CD8-positive, alpha-beta memory T cell (primary cell): Measurements from ENCODE around the gene FBXO9. TPM values are rescaled to one million over a fixed set of nuclear protein-coding genes. Genes with fewer than 3 reads are reported as not detected.
A peak's percentile ranks its signal among the peaks of the same experiment; 100 is the strongest.

Experiments
- CTCF ChIA-PET: fragments of 350-600 bp; sonication (Branson Sonifier 250); formaldehyde crosslinking; loops from one replicate; lab custom pipeline; 2021; ENCODE audit warnings: antibody characterized with exemption; lab: Charles Lee
- POLR2A ChIA-PET: fragments of 350-600 bp; sonication (Branson Sonifier 250); formaldehyde crosslinking; loops from one replicate; lab custom pipeline; 2021; ENCODE audit warnings: antibody characterized with exemption; lab: Charles Lee
- DNase-seq, 5 donors: peaks; one replicate each; pipeline versions ENCODE4 v3.0.0 to v3.0.0-alpha.2; 2020 to 2022; ENCODE audit warnings: mixed read lengths in 1 of 5
- H3K27ac ChIP-seq: one replicate; pipeline ENCODE4 v1.7.0; 2013; ENCODE audit warnings: low read depth, mild to moderate bottlenecking, low read length, moderate library complexity
- H3K27me3 ChIP-seq: 2 replicates; pipeline ENCODE4 v1.7.0; 2013; ENCODE audit warnings: low read length, mild to moderate bottlenecking; ENCODE audit not compliant: insufficient read depth, poor library complexity, severe bottlenecking
- H3K36me3 ChIP-seq: 2 replicates; pipeline ENCODE4 v1.7.0; 2013; ENCODE audit warnings: mild to moderate bottlenecking, low read length, moderate library complexity; ENCODE audit not compliant: insufficient read depth
- H3K4me1 ChIP-seq: 2 replicates; pipeline ENCODE4 v1.7.0; 2013; ENCODE audit warnings: mild to moderate bottlenecking, low read length, moderate library complexity; ENCODE audit not compliant: insufficient read depth
- H3K4me3 ChIP-seq: 2 replicates; pipeline ENCODE4 v1.7.0; 2013; ENCODE audit warnings: mild to moderate bottlenecking, low read length
- H3K9me3 ChIP-seq: 2 replicates; pipeline ENCODE4 v1.7.0; 2013; ENCODE audit warnings: mild to moderate bottlenecking, low read length
- H3K27ac Mint-ChIP-seq, 8 donors: one replicate each; pipeline ENCODE4 v1.8.0; 2020 to 2021; ENCODE audit warnings: mixed read lengths in 8 of 8, mild to moderate bottlenecking in 6 of 8, inconsistent platforms in 3 of 8, moderate library complexity in 3 of 8
- H3K27me3 Mint-ChIP-seq, 2 donors: one replicate each; pipeline ENCODE4 v1.8.0; 2020 to 2021; ENCODE audit warnings: mixed read lengths in 2 of 2, mild to moderate bottlenecking in 1 of 2, moderate library complexity in 1 of 2
- H3K36me3 Mint-ChIP-seq, 3 donors: one replicate each; pipeline ENCODE4 v1.8.0; 2020 to 2021; ENCODE audit warnings: mixed read lengths in 3 of 3, inconsistent platforms in 1 of 3, mild to moderate bottlenecking in 1 of 3
- H3K4me1 Mint-ChIP-seq, 3 donors: one replicate each; pipeline ENCODE4 v1.8.0; 2020 to 2021; ENCODE audit warnings: mixed read lengths in 3 of 3, inconsistent platforms in 1 of 3, mild to moderate bottlenecking in 1 of 3
- H3K4me3 Mint-ChIP-seq, 7 donors: one replicate each; pipeline ENCODE4 v1.8.0; 2020 to 2021; ENCODE audit warnings: mixed read lengths in 7 of 7, mild to moderate bottlenecking in 6 of 7, moderate library complexity in 4 of 7, inconsistent platforms in 2 of 7
- H3K9me3 Mint-ChIP-seq, 5 donors: one replicate each; pipeline ENCODE4 v1.8.0; 2020 to 2022; ENCODE audit warnings: mixed read lengths in 5 of 5, mild to moderate bottlenecking in 3 of 5, moderate library complexity in 2 of 5, inconsistent platforms in 1 of 5
- polyA plus RNA-seq: library from polyadenylated mRNA; unstranded; fragments of 300-500 nt; fragmentation: Illumina TruSeq; gene quantifications from one replicate; pipeline ENCODE4 v1.2.3, GENCODE V29; 2021
- total RNA-seq, 2 experiments: library from RNA; stranded (reverse); gene quantifications; one replicate each; pipeline ENCODE4 v1.2.3, GENCODE V29; 2021

The FBXO9 gene
- total and polyA plus RNA-seq, 3 experiments from 2014 or later = 57.3 to 71.2 (median 62.7) TPM

DNA sequence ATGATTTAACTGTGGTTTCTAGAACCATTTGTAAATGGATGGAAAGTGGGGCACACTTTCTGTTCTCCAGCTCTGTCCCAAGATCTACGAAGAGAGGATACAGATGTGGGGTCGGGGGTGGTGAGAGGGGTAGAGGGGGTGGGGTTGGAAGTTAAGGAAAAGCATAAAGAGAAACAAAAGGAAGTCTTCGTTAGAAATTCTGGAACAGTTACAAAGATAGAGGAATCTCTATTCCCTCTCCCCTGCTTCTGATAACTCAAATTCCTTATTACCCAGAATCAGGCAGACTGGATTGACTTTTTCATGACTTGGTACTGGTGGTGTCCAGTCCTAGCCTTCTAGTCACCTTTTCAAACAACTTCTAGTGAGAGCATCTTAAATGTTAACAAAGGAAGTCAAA lies 78.5 kb downstream of the FBXO9 start:
- Histone ChIP-seq H3K9me3 (no peaks in the 10 kb centered on the region), H3K27me3 (peaks cover 3% of the 10 kb centered on the region), H3K27ac (no peak overlapping the region), H3K4me3 (no peak overlapping the region), H3K36me3 (no peaks in the 10 kb centered on the region), H3K4me1 (no peaks in the 10 kb centered on the region)
- H3K36me3 Mint-ChIP-seq = no peaks in the 10 kb centered on the region
- H3K4me1 Mint-ChIP-seq = no peaks in the 10 kb centered on the region
- DNase-seq = no peak
- peaks cover 4 to 18% of the 10 kb centered on the region in 2 donors for H3K27me3 Mint-ChIP-seq
- no peak overlapping the region for H3K27ac Mint-ChIP-seq
- no peak overlapping the region for H3K4me3 Mint-ChIP-seq
- ChIA-PET POLR2A (no interaction called here), CTCF (no interaction called here)
- H3K9me3 Mint-ChIP-seq = no peaks in the 10 kb centered on the region

DNA sequence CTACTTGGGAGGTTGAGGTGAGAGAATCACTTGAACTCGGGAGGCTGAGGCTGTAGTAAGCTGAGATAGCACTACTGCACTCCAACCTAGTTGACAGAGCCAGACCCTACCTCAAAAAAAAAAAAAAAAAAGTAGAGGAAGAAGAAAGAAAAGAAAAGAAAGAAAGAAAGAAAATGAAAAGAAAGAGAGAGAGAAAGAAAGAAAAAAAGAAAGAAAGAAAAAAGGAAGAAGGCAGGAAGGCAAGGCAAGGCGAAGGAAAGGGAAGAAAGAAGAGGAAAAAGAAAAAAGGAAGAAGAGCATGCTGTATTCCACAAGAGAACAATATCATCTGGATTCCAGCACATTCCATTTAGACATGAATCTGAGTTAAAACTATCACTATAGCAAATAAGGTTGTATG lies 79.6 kb downstream of the FBXO9 start:
- no peaks in the 10 kb centered on the region for H3K4me1 Mint-ChIP-seq
- H3K4me3 Mint-ChIP-seq = no peak overlapping the region
- Histone ChIP-seq H3K9me3 (no peaks in the 10 kb centered on the region), H3K4me1 (no peaks in the 10 kb centered on the region), H3K27ac (no peak overlapping the region), H3K36me3 (no peaks in the 10 kb centered on the region), H3K27me3 (peaks cover 3% of the 10 kb centered on the region), H3K4me3 (no peak overlapping the region)
- ChIA-PET CTCF (no interaction called here), POLR2A (no interaction called here)
- no peaks in the 10 kb centered on the region for H3K36me3 Mint-ChIP-seq
- H3K27me3 Mint-ChIP-seq = peaks cover 4 to 24% of the 10 kb centered on the region in 2 donors
- no peak for DNase-seq
- H3K9me3 Mint-ChIP-seq = no peaks in the 10 kb centered on the region
- H3K27ac Mint-ChIP-seq = peak overlapping the region in 1 of 8 donors; percentile 9

DNA sequence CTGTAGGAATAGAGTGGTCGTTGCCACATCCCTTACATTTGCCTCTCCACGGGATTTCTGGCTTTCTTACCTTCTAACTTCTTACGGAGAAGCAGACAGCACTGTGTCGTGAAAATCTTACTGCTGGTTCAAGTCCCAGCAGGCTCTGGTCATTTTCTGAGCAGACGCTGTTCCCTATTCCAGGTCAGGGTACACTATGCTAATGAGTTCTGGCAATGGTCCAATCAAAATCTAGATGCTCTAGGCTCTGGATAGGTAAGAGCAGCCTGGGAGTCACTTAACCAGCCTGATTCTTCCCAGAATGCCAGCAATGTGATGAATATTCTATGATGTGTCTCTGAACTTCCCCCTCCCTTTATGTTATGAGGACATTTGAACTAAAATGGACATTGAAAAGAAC lies 83.5 kb downstream of the FBXO9 start, which contains the start of gene GCM1:
Gene GCM1 (minus strand): TSS at position 158 of the 400 bp plus-strand sequence. CDS start 3,209 bp downstream, outside the sequence.
- H3K27ac ChIP-seq = no peak within 1 kb of the TSS
- no peaks in the 10 kb centered on the region for H3K9me3 ChIP-seq
- no peak for DNase-seq
- H3K4me3 ChIP-seq = no peak within 1 kb of the TSS
- no peaks in the 10 kb centered on the region for H3K4me1 ChIP-seq
- H3K27ac Mint-ChIP-seq = no peak within 1 kb of the TSS
- H3K4me3 Mint-ChIP-seq = no peak within 1 kb of the TSS
- H3K9me3 Mint-ChIP-seq = no peaks in the 10 kb centered on the region
- POLR2A ChIA-PET = no interaction called here
- H3K36me3 ChIP-seq = no peaks in the 10 kb centered on the region
- CTCF ChIA-PET = no interaction called here
- no peaks in the 10 kb centered on the region for H3K4me1 Mint-ChIP-seq
- H3K27me3 ChIP-seq = peaks cover 3% of the 10 kb centered on the region
- H3K36me3 Mint-ChIP-seq = no peaks in the 10 kb centered on the region
- peaks cover 7 to 28% of the 10 kb centered on the region in 2 donors for H3K27me3 Mint-ChIP-seq

Other genes with a start within 250 kb of the FBXO9 start
- not detected for gene GSTA5, start 224.6 kb upstream of the FBXO9 start, total RNA-seq
- gene GSTA5, start 224.6 kb upstream of the FBXO9 start, polyA plus RNA-seq = not detected
- gene GSTA3, start 155.7 kb upstream of the FBXO9 start, total RNA-seq = not detected
- not detected for gene GSTA3, start 155.7 kb upstream of the FBXO9 start, polyA plus RNA-seq
- gene GSTA4, start 70.1 kb upstream of the FBXO9 start, total RNA-seq = 1 to 10 TPM; 4.9 TPM
- 4.6 TPM for gene GSTA4, start 70.1 kb upstream of the FBXO9 start, polyA plus RNA-seq
- 1 to 10 TPM; 7.4 to 7.7 TPM for gene CILK1, start 3.6 kb upstream of the FBXO9 start, total RNA-seq
- 5.5 TPM for gene CILK1, start 3.6 kb upstream of the FBXO9 start, polyA plus RNA-seq
- not detected for gene GCM1, start 83.4 kb downstream of the FBXO9 start, total RNA-seq
- not detected for gene GCM1, start 83.4 kb downstream of the FBXO9 start, polyA plus RNA-seq